ENCODE data around the gene LDHAL6B.

DNA sequence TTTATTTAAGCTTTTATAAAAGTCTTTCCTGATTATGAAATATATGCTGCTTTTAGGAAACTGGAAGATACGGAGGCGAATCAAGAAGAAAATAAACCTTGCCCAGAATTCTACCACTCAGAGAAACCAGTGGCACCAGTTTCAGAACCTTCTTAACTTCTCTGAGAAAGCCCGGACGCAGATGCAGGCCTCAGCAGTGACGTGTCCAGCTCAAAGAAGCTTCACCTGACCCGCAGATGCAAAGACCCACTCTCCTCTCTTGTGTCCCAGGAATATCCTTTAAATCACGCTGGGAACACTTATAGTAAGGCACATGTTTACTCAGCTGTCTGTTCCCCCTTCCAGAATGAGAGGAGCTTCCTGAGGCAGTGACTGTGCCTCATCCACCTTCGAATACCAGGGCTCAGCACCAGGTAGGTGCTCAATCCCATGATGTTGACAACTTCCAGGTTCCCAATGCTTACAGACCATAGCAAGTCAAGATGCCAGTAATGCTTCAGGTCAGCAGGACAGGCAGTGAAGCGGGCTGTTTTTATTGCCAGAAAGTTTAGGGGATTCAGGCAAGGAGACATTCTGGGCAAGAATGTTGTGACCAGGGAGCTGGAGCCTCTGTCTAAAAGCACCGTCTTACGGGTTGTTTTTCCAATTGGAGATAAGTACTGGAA lies 39.9 kb upstream of the LDHAL6B start:
- TF ChIP-seq, protein P1, sequence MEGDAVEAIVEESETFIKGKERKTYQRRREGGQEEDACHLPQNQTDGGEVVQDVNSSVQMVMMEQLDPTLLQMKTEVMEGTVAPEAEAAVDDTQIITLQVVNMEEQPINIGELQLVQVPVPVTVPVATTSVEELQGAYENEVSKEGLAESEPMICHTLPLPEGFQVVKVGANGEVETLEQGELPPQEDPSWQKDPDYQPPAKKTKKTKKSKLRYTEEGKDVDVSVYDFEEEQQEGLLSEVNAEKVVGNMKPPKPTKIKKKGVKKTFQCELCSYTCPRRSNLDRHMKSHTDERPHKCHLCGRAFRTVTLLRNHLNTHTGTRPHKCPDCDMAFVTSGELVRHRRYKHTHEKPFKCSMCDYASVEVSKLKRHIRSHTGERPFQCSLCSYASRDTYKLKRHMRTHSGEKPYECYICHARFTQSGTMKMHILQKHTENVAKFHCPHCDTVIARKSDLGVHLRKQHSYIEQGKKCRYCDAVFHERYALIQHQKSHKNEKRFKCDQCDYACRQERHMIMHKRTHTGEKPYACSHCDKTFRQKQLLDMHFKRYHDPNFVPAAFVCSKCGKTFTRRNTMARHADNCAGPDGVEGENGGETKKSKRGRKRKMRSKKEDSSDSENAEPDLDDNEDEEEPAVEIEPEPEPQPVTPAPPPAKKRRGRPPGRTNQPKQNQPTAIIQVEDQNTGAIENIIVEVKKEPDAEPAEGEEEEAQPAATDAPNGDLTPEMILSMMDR (IDR thresholded peaks at IDR 0.05): no peak
- no peak for TF ChIP-seq POLR2A (IDR thresholded peaks at IDR 0.05)

Measured in body of pancreas (tissue), 4 donors.